ENCODE measurements around the gene DDX55.
"Not testable (repeated sequence)": the region's sequence is repeated elsewhere in the genome, so short reads cannot be mapped to it uniquely, and the experiment has no call there.

The DDX55 gene, protein sequence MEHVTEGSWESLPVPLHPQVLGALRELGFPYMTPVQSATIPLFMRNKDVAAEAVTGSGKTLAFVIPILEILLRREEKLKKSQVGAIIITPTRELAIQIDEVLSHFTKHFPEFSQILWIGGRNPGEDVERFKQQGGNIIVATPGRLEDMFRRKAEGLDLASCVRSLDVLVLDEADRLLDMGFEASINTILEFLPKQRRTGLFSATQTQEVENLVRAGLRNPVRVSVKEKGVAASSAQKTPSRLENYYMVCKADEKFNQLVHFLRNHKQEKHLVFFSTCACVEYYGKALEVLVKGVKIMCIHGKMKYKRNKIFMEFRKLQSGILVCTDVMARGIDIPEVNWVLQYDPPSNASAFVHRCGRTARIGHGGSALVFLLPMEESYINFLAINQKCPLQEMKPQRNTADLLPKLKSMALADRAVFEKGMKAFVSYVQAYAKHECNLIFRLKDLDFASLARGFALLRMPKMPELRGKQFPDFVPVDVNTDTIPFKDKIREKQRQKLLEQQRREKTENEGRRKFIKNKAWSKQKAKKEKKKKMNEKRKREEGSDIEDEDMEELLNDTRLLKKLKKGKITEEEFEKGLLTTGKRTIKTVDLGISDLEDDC

DNA sequence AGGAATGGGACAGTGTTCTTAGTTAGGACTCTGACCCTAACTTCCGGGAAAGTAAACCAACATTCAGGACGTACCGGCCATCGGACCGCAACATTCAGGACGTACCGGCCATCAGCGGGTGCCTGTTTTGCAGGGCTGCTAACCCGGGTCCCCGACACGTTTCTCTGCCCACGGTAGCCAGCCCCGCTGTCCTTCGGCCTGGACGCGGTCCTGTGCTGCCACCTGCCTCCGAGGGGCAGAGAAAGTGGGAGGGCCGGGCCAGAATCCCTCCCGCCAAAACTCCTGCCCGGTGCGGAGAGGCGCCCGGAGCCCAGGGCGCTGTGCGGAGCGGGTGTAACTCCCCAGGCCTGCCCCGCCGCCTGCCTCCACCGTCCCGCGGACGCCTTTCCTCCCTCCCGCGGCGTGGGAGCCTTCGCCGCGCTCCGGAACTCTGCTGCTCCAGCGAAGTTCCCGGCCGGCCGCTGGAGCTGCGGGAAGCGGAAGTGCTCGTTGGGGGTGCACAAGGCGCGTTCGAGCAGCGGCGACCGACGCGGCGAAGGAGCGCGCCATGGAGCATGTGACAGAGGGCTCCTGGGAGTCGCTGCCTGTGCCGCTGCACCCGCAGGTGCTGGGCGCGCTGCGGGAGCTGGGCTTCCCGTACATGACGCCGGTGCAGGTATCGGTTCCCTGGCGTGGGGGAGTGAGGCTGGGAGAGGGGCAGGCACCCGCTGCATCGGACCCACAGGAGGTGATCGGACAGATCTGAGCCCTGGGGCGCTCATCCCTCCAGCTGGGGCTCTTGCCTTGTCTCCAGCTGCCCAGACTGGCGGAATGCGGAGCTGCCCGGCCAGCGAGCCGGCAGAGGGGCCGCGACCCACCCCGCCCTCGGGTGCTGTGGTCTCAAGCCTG is at the start of gene DDX55:
TSS of gene DDX55 (plus strand) at position 498 of the 888 bp plus-strand sequence. CDS start at position 548, 50 bp downstream.
- TF ChIP-seq, protein P1, sequence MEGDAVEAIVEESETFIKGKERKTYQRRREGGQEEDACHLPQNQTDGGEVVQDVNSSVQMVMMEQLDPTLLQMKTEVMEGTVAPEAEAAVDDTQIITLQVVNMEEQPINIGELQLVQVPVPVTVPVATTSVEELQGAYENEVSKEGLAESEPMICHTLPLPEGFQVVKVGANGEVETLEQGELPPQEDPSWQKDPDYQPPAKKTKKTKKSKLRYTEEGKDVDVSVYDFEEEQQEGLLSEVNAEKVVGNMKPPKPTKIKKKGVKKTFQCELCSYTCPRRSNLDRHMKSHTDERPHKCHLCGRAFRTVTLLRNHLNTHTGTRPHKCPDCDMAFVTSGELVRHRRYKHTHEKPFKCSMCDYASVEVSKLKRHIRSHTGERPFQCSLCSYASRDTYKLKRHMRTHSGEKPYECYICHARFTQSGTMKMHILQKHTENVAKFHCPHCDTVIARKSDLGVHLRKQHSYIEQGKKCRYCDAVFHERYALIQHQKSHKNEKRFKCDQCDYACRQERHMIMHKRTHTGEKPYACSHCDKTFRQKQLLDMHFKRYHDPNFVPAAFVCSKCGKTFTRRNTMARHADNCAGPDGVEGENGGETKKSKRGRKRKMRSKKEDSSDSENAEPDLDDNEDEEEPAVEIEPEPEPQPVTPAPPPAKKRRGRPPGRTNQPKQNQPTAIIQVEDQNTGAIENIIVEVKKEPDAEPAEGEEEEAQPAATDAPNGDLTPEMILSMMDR (IDR thresholded peaks at IDR 0.05), result peak; percentile 39

DNA sequence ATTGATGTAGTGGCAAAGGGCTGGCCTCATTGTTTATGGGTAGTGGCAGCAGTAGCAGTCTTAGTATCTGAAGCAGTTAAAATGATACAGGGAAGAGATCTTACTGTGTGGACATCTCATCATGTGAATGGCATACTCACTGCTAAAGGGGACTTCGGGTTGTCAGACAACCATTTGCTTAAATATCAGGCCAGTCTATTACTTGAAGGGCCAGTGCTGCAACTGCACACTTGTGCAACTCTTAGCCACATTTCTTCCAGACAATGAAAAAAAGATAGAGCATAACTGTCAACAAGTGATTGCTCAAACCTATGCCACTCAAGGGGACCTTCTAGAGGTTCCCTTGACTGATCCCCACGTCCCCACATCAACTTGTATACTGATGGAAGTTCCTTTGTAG is 47.8 kb upstream of the DDX55 start:
- not testable (repeated sequence) for DNase-seq (ENCODE audit: low spot score); H3K4me3 ChIP-seq; H3K27ac ChIP-seq

More for the DNA sequence above, at the start of gene DDX55:
- peak within 1 kb of the TSS; percentile 75 to 86 for H3K27ac ChIP-seq
- DNase-seq (ENCODE audit: low spot score), result peak; percentile 88
- peak within 1 kb of the TSS; percentile 91 for H3K4me3 ChIP-seq

DNA sequence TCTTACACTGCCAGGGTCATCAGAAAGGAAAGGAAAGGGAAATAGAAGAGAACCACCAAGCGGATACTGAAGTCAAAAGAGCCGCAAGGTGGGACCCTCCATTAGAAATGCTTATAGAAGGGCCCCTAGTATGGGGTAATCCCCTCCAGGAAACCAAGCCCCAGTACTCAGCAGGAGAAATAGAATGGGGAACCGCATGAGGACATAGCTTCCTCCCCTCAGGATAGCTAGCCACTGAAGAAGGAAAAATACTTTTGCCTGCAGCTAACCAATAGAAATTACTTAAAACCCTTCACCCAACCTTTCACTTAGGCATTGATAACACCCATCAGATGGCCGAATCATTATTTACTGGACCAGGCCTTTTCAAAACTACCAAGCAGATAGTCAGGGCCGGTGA is 47.1 kb upstream of the DDX55 start:
- not testable (repeated sequence) for DNase-seq (ENCODE audit: low spot score); H3K27ac ChIP-seq; H3K4me3 ChIP-seq

DNA sequence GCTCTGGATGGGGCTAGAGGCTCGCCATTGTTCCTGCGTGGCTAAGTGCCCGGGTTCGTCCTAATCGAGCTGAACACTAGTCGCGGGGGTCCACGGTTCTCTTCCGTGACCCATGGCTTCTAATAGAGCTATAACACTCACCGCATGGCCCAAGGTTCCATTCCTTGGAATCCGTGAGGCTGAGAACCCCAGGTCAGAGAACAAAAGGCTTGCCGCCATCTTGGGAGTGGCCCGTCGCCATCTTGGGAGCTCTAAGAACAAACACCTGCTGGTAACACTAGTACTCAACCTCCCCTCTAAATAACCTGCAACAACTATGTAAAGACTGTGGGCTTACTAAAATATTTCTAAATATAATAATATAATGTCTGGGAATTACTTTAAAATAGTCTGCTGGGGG is 43.4 kb upstream of the DDX55 start:
- not testable (repeated sequence) for H3K27ac ChIP-seq; H3K4me3 ChIP-seq; DNase-seq (ENCODE audit: low spot score)

DNA sequence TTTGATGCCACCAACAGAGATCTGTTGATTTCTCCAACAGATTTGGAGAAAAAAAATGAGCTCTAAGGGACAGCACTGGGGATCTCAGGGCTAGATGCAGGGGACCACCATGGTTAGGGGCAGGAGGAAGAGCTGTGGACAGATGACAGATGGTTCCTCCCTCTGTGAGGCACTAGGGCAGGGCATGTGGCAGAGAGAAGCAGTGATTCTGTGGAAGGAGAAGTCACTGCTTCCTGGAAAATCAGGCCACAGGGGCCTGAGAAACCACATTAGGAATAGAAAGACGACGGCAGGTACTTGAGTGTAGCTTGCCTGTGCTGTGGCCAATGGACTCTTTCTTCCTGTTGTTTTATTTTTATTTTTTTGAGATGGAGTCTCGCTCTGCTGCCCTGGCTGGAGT is 42.4 kb upstream of the DDX55 start:
- H3K4me3 ChIP-seq, result no peak overlapping the region
- H3K27ac ChIP-seq, result no peak overlapping the region
- no peak for DNase-seq (ENCODE audit: low spot score)
- TF ChIP-seq, protein P1 (IDR thresholded peaks at IDR 0.05), result no peak

DNA sequence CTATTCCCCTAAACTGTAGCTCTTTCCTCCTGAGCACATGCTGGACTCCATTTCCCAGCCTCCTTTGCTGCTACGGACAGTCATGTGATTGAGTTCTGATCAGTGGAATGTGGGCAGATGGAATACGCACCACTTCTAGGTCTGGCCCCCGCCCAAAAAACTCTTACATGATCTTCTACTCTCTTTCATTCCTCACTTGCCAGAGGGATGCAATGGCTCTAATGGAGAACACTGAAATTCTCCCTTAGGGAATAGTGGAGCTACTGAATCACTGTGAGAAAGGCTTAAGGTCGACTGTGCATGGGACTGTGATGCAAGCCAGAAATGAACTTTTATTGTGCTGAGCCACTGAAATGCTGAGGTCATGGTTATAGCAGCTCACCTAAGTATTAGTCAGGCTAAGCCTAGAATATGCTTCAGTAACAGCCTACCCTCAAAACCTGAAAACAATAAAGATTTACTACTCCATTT is 30.5 kb upstream of the DDX55 start:
- DNase-seq (ENCODE audit: low spot score), result peak; percentile 76
- Histone ChIP-seq H3K27ac (peak overlapping the region in 1 of 2 donors; percentile 11), H3K4me3 (peak overlapping the region; percentile 30)
- TF ChIP-seq, protein P1 (IDR thresholded peaks at IDR 0.05), result no peak

DNA sequence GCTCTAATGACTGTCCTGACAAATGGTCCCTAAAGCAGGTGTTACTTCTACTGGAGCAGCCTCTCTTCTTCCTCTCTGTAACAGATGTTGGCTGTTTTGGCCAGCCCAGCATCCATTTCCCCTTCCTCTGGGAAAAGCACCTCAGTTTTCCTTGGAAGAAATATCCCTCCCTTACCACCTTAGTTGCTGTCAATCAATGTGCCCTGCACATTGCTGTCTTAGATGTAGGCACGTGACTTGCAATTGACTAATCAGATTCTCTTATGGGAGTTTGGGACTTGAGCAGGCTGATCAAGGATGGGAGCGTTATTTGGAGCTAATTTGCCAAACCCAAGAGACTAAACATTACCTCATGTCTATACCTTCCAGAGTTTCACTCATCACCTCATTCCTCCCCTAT is 29.5 kb upstream of the DDX55 start:
- TF ChIP-seq, protein P1 (IDR thresholded peaks at IDR 0.05), result no peak
- Histone ChIP-seq H3K27ac (no peak overlapping the region), H3K4me3 (no peak overlapping the region)
- no peak for DNase-seq (ENCODE audit: low spot score)

DNA sequence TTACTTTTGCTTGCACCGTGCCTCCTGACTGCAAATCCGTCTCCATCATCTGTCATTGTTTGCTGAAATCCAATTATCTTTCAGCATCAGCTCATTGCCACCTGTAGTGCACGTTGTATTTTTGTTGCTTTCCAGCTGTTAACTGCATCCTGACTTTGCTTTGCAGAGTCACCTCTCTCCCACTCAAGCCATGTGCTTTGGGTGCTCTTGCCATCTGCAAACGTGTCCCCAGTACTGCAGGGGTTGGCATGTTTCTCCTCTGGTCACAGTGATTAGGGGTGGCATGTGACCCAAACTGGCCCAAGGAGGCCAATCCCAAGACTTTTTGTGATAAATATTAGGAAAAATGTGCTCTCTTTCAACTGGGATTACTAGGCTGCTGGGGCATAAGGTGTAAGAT is 28.0 kb upstream of the DDX55 start:
- TF ChIP-seq, protein P1 (IDR thresholded peaks at IDR 0.05), result no peak
- H3K27ac ChIP-seq, result no peak overlapping the region
- no peak for DNase-seq (ENCODE audit: low spot score)
- H3K4me3 ChIP-seq, result no peak overlapping the region
